ENCODE measurements around the gene GAPT.

The GAPT gene

GRCh38 chr5:58491216-58491892 is at the start of gene GAPT:
GAPT (plus strand) TSS chr5:58491435; CDS start chr5:58494537, 3,102 bp downstream.
- DNase-seq = no peak

DNA sequence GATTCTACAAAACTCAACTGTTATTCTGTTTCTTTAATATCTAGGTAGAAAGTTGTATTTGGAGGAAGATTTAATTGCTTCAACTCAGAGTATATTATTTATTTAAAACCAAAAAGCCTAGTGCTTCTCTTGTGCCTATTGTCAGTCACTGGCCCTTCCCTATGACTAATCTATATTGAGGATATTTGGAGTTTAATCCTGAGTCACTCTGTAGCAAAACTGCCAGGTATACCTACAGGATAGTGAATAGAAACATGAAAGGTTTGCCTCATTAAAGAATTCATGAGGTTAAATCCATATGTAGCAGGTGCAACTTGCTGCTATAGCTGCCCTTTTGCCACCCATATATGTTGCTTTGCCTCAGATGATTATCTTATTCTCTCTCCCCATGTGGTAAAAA is 46.4 kb upstream of the GAPT start:
- no peak for DNase-seq

- no peak for DNase-seq
Measured at GRCh38 chr5:58446024-58446423, 45.2 kb upstream of the GAPT start.

GRCh38 chr5:58447226-58447625 is 44.0 kb upstream of the GAPT start:
- DNase-seq = no peak

- DNase-seq = no peak
Measured at GRCh38 chr5:58450018-58450417, 41.2 kb upstream of the GAPT start.

DNA sequence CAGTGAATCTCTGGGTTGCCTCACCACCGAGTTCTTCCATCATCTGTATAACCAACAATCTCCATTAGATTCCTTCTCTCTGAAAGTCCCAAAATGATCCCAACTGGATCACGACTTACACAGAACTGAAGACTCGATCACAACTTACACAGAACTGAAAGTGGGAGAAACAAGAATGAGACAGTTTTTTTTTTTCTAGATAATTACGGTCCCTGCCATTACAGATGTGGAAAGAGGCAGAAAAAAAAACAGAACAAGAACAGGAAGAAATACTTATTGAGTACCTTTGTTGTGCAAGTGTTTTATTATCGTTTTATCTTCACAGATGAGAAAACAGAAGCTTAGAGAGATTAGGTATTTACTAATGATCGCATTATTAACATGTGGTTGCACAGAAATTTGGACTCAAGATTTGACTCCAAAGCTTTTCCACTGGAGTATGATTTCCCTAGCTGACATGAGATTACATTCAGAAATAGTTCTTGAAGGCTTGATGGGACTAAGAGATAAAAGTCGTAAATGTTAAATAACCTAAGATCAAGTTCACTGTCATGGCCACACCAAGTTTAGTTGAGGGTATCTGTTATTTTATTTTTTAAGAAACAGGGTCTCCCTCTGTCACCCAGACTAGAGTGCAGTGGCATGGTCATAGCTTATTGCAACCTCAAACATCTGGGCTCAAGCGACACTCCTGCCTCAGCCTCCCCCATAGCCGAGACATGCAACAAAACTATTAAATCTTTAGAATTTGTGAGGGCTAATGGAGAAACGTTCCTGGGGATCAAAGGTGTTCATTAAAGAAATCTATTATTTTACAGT is 40.2 kb upstream of the GAPT start:
- no peak for DNase-seq

DNA sequence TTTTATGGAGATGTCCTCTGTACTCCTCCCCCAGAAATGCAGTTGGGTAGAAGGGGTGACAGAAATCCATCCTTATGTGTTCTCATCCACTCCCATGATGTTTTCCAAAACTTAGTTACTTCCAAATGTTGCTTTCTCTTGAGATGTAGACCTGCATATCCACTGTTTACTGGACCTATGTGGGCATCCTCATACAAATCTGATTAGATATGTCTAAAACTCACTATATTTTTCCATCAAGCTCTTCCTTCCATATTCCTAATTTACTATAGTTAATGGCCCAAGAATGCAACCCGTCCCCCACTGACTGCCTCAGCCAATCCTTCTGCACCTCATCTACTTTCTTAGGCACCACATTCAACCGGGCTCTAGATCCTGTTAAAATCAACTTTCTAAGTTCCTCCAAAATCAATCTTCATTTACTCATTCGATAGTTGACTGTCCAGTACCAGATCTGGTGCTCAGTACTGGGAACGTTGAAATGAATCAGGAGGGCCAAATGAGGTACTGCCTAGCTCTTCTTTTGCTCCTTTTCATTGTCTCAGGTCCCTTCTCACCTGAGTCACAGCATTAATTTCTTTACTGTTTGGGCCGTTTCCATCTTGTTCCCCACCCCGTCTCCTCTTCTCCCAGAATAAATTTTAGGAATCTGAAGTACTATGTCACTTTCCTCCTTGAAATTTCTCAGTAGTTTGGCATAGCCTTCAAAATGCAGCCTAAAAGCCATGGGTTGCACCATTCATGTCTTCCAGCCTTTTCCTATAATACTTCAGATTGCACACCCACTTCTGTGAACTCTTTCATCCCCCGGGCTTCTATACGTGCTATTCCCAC is 39.3 kb upstream of the GAPT start:
- DNase-seq = no peak

DNA sequence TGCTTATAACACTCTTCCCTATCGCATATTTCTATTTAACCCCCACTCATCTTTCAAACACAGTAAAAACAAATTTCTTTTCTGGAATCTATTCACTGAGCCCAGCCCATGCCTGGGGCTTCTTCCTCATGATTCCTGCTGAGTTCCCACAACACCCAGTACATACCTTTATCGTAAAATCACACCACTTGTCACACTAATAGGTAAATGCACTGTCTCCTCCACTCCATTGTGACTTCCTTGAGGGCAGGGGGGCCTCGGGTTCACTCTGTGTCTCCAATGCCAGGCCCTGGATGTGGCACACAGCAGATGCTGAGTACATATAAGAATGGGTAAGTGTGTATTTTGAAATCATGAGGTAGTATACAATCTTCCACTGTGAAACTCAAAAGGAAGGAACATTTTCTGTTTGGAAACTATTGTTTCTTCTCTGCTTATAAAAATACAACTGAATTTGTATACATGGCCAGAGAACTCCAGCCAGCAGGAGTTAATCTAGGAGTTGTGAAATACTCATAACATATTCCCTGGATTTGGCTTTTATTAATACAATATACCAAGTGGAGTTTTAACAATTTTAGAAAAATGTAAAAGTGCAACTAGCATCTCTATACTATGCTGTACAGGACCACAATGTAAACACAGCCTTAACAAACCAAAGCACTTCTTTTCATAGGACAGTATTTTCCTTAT is 38.5 kb upstream of the GAPT start:
- DNase-seq = no peak

- DNase-seq = no peak
Measured at GRCh38 chr5:58453306-58453705, 37.9 kb upstream of the GAPT start.

DNA sequence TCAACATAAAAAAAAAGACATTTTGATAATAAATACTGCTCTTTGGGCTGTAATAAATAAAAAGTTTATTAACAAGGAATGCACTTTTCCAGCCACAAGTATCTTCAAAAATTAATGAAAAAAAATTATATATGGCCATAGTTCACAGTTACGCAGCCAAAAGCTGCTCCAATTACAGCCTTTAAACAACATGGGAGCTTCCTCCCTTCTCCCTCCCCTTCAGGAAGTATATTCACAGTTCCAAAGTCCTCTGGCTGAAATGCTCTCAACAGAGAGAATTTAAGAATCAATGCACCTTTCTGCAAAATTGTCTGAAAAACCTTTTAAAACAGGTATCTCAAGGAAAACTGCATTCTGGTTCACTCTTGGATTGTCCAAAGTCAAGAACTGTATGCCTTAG is 37.2 kb upstream of the GAPT start:
- DNase-seq = no peak

DNA sequence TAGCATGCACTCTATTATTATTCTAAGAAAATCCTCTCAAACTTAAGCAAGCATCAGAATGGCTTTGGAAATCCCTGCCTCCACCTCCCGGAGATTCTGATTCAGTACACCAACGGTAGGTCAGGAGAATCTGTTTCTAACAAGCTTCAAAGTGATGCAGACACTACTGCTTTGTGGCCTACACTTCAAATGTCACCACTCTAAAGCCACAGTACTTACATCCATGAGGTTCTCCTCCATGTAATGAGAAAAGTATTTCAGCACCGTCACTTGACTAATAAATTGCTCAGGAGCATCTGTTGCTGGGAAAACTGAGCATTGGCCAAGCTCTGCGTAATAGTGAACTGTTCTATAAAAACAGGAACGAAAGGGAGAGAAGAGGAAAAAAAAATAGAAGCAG is 36.2 kb upstream of the GAPT start:
- DNase-seq = no peak

- DNase-seq = no peak
Measured at GRCh38 chr5:58455480-58455879, 35.8 kb upstream of the GAPT start.

- DNase-seq = no peak
Measured at GRCh38 chr5:58456026-58456425, 35.2 kb upstream of the GAPT start.

DNA sequence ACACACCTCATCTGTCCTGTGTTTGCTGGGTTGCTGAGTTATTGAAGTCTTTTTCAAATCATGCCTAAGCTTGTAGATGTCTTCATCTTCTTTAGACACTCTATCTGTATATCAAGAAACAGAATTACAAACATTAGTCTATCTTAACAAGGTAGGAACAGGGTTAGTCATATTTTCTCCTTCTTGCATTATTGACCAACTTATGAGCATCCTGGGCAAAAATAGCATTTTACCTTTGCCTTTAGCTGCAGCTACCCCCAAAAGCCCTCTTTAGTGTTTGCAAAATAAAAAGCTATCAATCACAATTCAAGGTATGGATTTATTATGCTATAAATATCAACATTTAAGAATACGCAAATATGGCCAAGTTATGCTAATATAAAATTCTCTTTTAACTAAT is 34.7 kb upstream of the GAPT start:
- DNase-seq = no peak

GRCh38 chr5:58457050-58457449 is 34.2 kb upstream of the GAPT start:
- no peak for DNase-seq

DNA sequence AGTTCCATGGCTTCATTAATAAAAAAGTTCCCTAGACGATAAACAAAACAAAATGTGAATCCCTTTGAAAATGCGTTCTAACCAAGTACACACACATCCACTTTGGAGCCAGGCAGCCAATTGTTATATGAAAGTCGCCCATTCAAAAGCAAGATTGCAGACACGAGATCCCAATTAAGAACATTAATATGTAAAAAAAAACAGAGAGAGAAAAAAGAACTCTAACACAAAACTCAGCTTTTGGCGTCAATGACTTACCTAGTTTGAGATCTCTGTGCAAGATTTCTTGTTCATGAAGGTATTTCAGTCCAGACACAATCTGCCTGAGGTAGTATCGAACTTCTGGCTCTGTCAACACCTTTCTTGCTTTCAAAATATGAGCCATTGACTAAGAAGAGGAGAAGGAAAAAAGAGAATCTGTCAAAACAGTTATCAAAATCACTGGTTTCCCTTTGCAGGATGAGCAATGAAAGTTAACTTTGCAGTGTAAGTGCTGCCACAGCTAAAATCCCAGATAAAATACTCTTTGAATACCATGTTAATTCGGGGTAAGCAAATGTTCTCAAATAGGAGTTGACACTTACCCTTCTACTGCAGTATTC is 33.0 kb upstream of the GAPT start:
- DNase-seq = no peak

- DNase-seq = no peak
Measured at GRCh38 chr5:58458743-58459145, 32.5 kb upstream of the GAPT start.

DNA sequence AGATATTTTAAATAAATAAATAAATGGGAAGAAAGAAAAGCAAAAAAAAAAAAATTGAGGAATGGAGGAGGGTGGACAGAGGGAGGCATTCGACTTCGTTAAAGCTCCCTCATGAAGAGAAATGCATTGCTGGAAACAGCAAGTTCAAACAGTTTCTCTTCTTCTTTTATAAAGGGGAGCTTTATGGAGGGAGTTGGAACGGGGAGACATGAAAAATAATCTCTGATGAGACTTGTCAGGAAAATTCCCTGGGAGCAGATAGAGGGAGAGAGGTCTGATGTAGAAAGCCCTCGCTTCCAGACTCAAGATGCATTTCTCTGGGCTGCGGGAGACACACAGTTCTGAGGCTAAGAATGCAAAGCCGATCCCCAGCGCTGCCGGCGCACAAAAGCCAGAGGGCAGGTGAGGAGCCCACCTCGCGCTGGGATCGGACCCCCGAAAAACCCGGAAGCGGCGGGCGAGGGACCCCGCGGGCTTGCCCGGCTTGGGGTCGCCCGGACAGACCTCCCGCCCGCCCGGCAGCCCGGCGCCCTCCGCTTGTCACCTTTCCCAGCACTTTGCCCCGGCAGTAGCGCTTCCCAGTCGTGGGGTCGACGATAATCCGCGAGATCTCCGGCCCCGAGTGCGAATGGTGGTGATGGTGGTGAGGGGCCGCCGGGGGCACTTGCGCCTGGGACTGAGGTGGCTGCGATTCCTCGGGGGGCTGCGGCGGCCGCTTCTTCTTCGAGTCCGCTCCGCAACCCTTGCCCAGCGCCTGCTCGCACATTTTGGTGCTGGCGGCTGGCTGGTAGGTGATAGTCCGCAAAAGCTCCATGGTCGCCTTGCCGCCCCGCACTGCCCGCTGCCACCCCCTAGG is 31.9 kb upstream of the GAPT start:
- DNase-seq = no peak

DNA sequence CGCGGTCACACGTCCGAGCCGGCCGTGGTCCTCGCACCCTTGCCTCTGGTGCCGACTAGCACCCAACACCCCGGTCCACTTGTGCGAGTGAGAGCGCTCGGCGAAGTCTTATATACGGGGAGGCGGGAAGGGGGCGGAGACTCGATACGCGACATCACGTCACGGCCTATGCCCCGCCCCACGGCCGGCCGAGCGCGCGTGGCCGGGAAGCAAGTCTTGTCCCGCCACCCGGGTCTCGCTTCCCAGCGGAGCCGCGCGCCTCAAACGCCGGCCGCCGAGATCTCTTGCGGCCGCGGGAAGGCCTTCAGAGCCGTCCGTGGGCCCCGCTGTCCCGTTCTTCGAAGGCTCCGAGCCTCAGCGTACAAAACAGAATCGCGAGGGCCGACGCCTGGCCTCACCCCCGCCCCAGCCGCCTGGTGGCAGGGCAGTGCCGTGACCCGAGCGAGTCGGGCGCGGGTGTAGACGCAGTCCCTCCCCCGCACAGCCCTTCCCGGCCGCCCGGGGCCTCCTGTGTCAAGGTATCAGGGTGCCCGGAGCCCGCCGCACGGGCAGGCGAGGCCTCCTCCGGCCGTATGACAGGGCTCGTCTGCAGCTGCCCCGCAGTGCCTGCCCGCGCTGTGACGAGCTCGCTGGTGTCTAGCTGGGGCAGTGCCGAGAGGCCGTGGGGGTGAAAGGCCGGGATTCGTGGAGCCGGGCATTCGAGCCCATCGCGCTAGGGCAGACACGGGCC is 31.1 kb upstream of the GAPT start, which contains the start of gene PLK2:
Gene PLK2 (minus strand): TSS at position 85 of the 730 bp plus-strand sequence. CDS start 127 bp downstream, outside the sequence.
- DNase-seq = no peak

- DNase-seq = no peak
Measured at GRCh38 chr5:58460732-58461286, 30.4 kb upstream of the GAPT start.
